GM23338 (cell line): ENCODE data around the gene EML4. TPM values are rescaled to one million over a fixed set of nuclear protein-coding genes. Genes with fewer than 3 reads are reported as not detected.

Experiments
- ATAC-seq: fragments of 200-7000 bp; cut with Tn5 transposase; 3 replicates; pipeline ENCODE4 v1.9.1; 2020
- DNase-seq: peaks from one replicate; pipeline ENCODE4 v3.0.0-alpha.2; 2015; ENCODE audit warnings: low spot score
- H2AFZ ChIP-seq: fragments of 200-600 bp; sonication (generic); 2 replicates; pipeline ENCODE4 v1.8.0; 2016; ENCODE audit warnings: antibody characterized with exemption, mild to moderate bottlenecking, moderate library complexity
- H3F3A ChIP-seq: fragments of 200-600 bp; sonication (generic); replicated peaks from 2 replicates; pipeline ENCODE4 v1.8.0; 2017; ENCODE audit warnings: antibody characterized with exemption, mixed run types, low read depth
- H3K27ac ChIP-seq: fragments of 200-600 bp; sonication (generic); 2 replicates; pipeline ENCODE4 v1.6.1; 2016; ENCODE audit warnings: low read depth
- H3K27me3 ChIP-seq: fragments of 200-600 bp; sonication (generic); 2 replicates; pipeline ENCODE4 v1.8.0; 2016; ENCODE audit warnings: mild to moderate bottlenecking, mixed run types, moderate library complexity; ENCODE audit not compliant: insufficient read depth
- H3K36me3 ChIP-seq: fragments of 200-600 bp; sonication (generic); 2 replicates; pipeline ENCODE4 v1.8.0; 2016; ENCODE audit warnings: mild to moderate bottlenecking; ENCODE audit not compliant: insufficient read depth
- H3K4me1 ChIP-seq: fragments of 200-600 bp; sonication (generic); 2 replicates; pipeline ENCODE4 v1.8.0; 2016; ENCODE audit warnings: mild to moderate bottlenecking, moderate library complexity; ENCODE audit not compliant: insufficient read depth
- H3K4me2 ChIP-seq: fragments of 200-600 bp; sonication (generic); 2 replicates; pipeline ENCODE4 v1.7.1; 2017; ENCODE audit warnings: mixed run types
- H3K4me3 ChIP-seq: fragments of 200-600 bp; sonication (generic); 2 replicates; pipeline ENCODE4 v1.6.1; 2016; ENCODE audit warnings: mixed run types
- H3K79me2 ChIP-seq: fragments of 200-600 bp; sonication (generic); replicated peaks from 2 replicates; pipeline ENCODE4 v1.8.0; 2017; ENCODE audit warnings: mild to moderate bottlenecking; ENCODE audit not compliant: insufficient read depth
- H3K9me2 ChIP-seq: fragments of 200-600 bp; sonication (generic); 2 replicates; pipeline ENCODE4 v1.8.0; 2017; ENCODE audit not compliant: insufficient read depth
- H4K20me1 ChIP-seq: fragments of 200-600 bp; sonication (generic); replicated peaks from 2 replicates; pipeline ENCODE4 v1.8.0; 2017; ENCODE audit warnings: mild to moderate bottlenecking; ENCODE audit not compliant: insufficient read depth
- H3K27ac Mint-ChIP-seq: 2 replicates; pipeline ENCODE4 v1.8.0; 2020; ENCODE audit warnings: inconsistent platforms, mild to moderate bottlenecking, moderate library complexity, mixed read lengths
- H3K27me3 Mint-ChIP-seq: 3 replicates; pipeline ENCODE4 v1.8.0; 2022; ENCODE audit warnings: low read depth, mild to moderate bottlenecking, moderate library complexity, mixed read lengths, inconsistent platforms; ENCODE audit not compliant: insufficient read depth, poor library complexity
- H3K36me3 Mint-ChIP-seq: 3 replicates; pipeline ENCODE4 v1.8.0; 2021; ENCODE audit warnings: low read depth, mild to moderate bottlenecking, inconsistent platforms, moderate library complexity, mixed read lengths
- H3K4me1 Mint-ChIP-seq: 3 replicates; pipeline ENCODE4 v1.8.0; 2020; ENCODE audit warnings: mild to moderate bottlenecking, inconsistent platforms, mixed read lengths
- H3K4me3 Mint-ChIP-seq: 3 replicates; pipeline ENCODE4 v1.8.0; 2021; ENCODE audit warnings: moderate library complexity, mild to moderate bottlenecking, inconsistent platforms, mixed read lengths
- H3K9me3 Mint-ChIP-seq: 3 replicates; pipeline ENCODE4 v1.8.0; 2020; ENCODE audit warnings: moderate library complexity, mild to moderate bottlenecking, inconsistent platforms, mixed read lengths
- CREB1 ChIP-seq: fragments of 250-450 bp; sonication (Bioruptor Pico); IDR thresholded peaks from 2 replicates; pipeline ENCODE4 v1.5.0; 2020; ENCODE audit warnings: low read depth, mild to moderate bottlenecking, moderate library complexity
- EZH2 ChIP-seq: fragments of 200-600 bp; sonication (generic); IDR thresholded peaks from one replicate; pipeline ENCODE4 v1.8.0; 2017; ENCODE audit warnings: antibody characterized with exemption, mild to moderate bottlenecking, low read depth; ENCODE audit not compliant: unreplicated experiment
- EZH2phosphoT487 ChIP-seq: fragments of 200-600 bp; sonication (generic); IDR thresholded peaks from one replicate; pipeline ENCODE4 v1.8.1; 2018; ENCODE audit warnings: antibody characterized with exemption; ENCODE audit not compliant: unreplicated experiment
- JUNB ChIP-seq: IDR thresholded peaks from one replicate; pipeline ENCODE4 v1.6.1; 2016; ENCODE audit warnings: antibody characterized with exemption; ENCODE audit not compliant: unreplicated experiment
- POLR2AphosphoS5 ChIP-seq: IDR thresholded peaks from 2 replicates; pipeline ENCODE4 v1.6.1; 2016; ENCODE audit warnings: antibody characterized with exemption, low read depth
- ZNF114 ChIP-seq: fragments of 250-450 bp; sonication (Bioruptor Pico); IDR thresholded peaks from 2 replicates; pipeline ENCODE4 v1.5.0; 2020; ENCODE audit warnings: mild to moderate bottlenecking, moderate library complexity
- ZNF331 ChIP-seq: fragments of 250-450 bp; sonication (Bioruptor Pico); IDR thresholded peaks from 2 replicates; pipeline ENCODE4 v1.5.0; 2020; ENCODE audit warnings: low read depth, mild to moderate bottlenecking, moderate library complexity
- polyA plus RNA-seq: library from polyadenylated mRNA; unstranded; fragments of >200 nt; fragmentation: Nextera tagmentation; extraction: Ambion mirVana; gene quantifications from 2 replicates; pipeline ENCODE4 v1.2.1, GENCODE V29; 2016
- total RNA-seq: library from RNA; depleted of rRNA; stranded (reverse); fragments of >200 nt; shearing (Covaris generic); gene quantifications from 2 replicates; pipeline ENCODE4 v1.2.3, GENCODE V29; 2014
- TF ChIP-seq, protein P1 (sequence below), 2 experiments: fragments of 200-600 bp in 1 of 2; sonication (generic) in 1 of 2; conservative IDR thresholded peaks; 2 replicates each; pipeline versions ENCODE4 v1.5.1 to v1.6.1; 2016 to 2017; ENCODE audit warnings: antibody characterized with exemption in 2 of 2, low read depth in 2 of 2, mild to moderate bottlenecking in 2 of 2, moderate library complexity in 1 of 2
- TF ChIP-seq, protein P2 (sequence below): IDR thresholded peaks from 2 replicates; pipeline ENCODE4 v1.6.1; 2016; ENCODE audit warnings: antibody characterized with exemption
- TF ChIP-seq, protein P3 (sequence below): IDR thresholded peaks from one replicate; pipeline ENCODE4 v1.6.1; 2018; ENCODE audit warnings: antibody characterized with exemption; ENCODE audit not compliant: unreplicated experiment

The EML4 gene
- total and polyA plus RNA-seq, 2 experiments from 2014 or later, result 65.3 to 115 TPM

DNA sequence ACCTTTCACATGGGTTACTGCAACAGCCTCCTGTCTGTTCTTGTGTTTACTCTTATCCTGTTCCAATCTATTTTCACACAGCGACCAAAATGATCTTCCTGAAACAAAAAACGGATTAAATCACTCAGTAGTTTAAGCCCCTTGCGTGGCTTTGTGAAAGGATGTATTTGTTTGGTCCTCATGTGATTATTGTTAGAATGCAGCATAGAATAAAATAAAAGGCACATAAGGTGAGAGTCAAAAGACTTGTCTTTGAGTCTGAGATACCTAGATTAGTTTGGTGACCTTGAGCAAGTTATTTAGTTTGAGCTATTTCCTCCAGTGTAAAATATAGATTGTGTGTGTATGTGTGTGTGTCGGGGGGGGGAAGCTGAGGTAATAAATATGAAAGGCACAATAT, 72.4 kb downstream of the EML4 start (continued):
- TF ChIP-seq, protein P1, sequence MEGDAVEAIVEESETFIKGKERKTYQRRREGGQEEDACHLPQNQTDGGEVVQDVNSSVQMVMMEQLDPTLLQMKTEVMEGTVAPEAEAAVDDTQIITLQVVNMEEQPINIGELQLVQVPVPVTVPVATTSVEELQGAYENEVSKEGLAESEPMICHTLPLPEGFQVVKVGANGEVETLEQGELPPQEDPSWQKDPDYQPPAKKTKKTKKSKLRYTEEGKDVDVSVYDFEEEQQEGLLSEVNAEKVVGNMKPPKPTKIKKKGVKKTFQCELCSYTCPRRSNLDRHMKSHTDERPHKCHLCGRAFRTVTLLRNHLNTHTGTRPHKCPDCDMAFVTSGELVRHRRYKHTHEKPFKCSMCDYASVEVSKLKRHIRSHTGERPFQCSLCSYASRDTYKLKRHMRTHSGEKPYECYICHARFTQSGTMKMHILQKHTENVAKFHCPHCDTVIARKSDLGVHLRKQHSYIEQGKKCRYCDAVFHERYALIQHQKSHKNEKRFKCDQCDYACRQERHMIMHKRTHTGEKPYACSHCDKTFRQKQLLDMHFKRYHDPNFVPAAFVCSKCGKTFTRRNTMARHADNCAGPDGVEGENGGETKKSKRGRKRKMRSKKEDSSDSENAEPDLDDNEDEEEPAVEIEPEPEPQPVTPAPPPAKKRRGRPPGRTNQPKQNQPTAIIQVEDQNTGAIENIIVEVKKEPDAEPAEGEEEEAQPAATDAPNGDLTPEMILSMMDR (conservative IDR thresholded peaks at IDR 0.05; ENCODE audit: low read depth in 2 of 2), result no peak
- TF ChIP-seq ZNF114 (CRISPR knock-in tag), result no peak
- TF ChIP-seq, protein P2, sequence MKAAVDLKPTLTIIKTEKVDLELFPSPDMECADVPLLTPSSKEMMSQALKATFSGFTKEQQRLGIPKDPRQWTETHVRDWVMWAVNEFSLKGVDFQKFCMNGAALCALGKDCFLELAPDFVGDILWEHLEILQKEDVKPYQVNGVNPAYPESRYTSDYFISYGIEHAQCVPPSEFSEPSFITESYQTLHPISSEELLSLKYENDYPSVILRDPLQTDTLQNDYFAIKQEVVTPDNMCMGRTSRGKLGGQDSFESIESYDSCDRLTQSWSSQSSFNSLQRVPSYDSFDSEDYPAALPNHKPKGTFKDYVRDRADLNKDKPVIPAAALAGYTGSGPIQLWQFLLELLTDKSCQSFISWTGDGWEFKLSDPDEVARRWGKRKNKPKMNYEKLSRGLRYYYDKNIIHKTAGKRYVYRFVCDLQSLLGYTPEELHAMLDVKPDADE, result no peak

DNA sequence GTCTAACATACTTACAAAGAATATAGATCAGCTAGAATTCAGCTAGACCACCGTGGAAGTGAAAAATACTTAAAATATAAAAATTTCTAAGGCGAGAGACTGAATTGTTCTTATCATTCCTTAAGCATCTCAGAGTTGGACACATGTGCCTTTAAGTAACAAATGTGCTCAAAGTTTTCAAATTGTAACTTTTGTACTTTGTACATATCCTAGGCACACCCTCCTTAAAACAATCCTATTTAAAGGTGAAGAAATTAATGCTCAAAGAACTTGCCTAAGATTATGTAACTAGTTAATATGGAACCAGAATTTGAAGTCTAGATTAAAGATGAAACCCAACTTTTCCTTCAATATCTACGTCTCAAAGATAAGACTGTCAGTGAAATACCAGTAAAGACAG, 74.1 kb downstream of the EML4 start:
- no peak overlapping the region for H3K4me3 Mint-ChIP-seq
- no peaks in the 10 kb centered on the region; the same call in 2 of the 3 replicates for H3K4me1 Mint-ChIP-seq
- ATAC-seq, result no peak
- Histone ChIP-seq H3K36me3 (no peaks in the 10 kb centered on the region), H2AFZ (no peak overlapping the region), H3K9me2 (no peaks in the 10 kb centered on the region), H3F3A (no peaks in the 10 kb centered on the region), H3K4me2 (no peak overlapping the region), H3K4me3 (no peak overlapping the region), H4K20me1 (peaks cover 44% of the 10 kb centered on the region), H3K4me1 (no peaks in the 10 kb centered on the region), H3K27me3 (no peaks in the 10 kb centered on the region), H3K79me2 (peaks cover 61% of the 10 kb centered on the region), H3K27ac (no peak overlapping the region)
- 0 out of 3 replicates have a peak, but pooled peaks cover 6% of the 10 kb centered on the region for H3K36me3 Mint-ChIP-seq
- DNase-seq, result no peak
- no peaks in the 10 kb centered on the region for H3K9me3 Mint-ChIP-seq
- no peaks in the 10 kb centered on the region for H3K27me3 Mint-ChIP-seq
- no peak overlapping the region for H3K27ac Mint-ChIP-seq
- TF ChIP-seq JUNB (no peak), ZNF331 (no peak), CREB1 (CRISPR knock-in tag) (no peak), EZH2 (no peak), EZH2phosphoT487 (no peak), POLR2AphosphoS5 (no peak)
- TF ChIP-seq, protein P2, result no peak
- TF ChIP-seq, protein P1 (conservative IDR thresholded peaks at IDR 0.05; ENCODE audit: low read depth in 2 of 2), result no peak
- TF ChIP-seq, protein P3, sequence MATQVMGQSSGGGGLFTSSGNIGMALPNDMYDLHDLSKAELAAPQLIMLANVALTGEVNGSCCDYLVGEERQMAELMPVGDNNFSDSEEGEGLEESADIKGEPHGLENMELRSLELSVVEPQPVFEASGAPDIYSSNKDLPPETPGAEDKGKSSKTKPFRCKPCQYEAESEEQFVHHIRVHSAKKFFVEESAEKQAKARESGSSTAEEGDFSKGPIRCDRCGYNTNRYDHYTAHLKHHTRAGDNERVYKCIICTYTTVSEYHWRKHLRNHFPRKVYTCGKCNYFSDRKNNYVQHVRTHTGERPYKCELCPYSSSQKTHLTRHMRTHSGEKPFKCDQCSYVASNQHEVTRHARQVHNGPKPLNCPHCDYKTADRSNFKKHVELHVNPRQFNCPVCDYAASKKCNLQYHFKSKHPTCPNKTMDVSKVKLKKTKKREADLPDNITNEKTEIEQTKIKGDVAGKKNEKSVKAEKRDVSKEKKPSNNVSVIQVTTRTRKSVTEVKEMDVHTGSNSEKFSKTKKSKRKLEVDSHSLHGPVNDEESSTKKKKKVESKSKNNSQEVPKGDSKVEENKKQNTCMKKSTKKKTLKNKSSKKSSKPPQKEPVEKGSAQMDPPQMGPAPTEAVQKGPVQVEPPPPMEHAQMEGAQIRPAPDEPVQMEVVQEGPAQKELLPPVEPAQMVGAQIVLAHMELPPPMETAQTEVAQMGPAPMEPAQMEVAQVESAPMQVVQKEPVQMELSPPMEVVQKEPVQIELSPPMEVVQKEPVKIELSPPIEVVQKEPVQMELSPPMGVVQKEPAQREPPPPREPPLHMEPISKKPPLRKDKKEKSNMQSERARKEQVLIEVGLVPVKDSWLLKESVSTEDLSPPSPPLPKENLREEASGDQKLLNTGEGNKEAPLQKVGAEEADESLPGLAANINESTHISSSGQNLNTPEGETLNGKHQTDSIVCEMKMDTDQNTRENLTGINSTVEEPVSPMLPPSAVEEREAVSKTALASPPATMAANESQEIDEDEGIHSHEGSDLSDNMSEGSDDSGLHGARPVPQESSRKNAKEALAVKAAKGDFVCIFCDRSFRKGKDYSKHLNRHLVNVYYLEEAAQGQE, result no peak
